Measurements from ENCODE around the gene DUSP5. TPM values are rescaled to one million over a fixed set of nuclear protein-coding genes. Genes with fewer than 3 reads are reported as not detected.

Gene DUSP5
- total RNA-seq, 4 donors from 2014 or later = 3.8 to 25.7 (median 4.6) TPM

- no peak for DNase-seq (ENCODE audit: extremely low spot score)
- H3K27me3 ChIP-seq = no peaks in the 10 kb centered on the region
- intact Hi-C loops (cut with DNase I) = no loop called here
Observed at GRCh38 chr10:110487411-110488331, 10.0 kb upstream of the DUSP5 start.

GRCh38 chr10:110488332-110488681 is 9.4 kb upstream of the DUSP5 start:
- Histone ChIP-seq H3K9me3 (no peaks in the 10 kb centered on the region), H3K36me3 (no peaks in the 10 kb centered on the region), H3K4me1 (peaks cover 0 to 10% (median 2%) of the 10 kb centered on the region in 4 donors), H3K4me3 (no peak overlapping the region), H3K27me3 (no peaks in the 10 kb centered on the region), H3K27ac (replicated peaks in 1 of 4) (no peak overlapping the region)
- intact Hi-C loops (cut with DNase I) = no loop called here
- 91% methylated on average over 4 of the region's 4 CpGs for WGBS
- TF ChIP-seq EP300 (IDR thresholded peaks at IDR 0.05) = no peak
- TF ChIP-seq POLR2A (IDR thresholded peaks at IDR 0.05; ENCODE audit: low read depth) = no peak
- TF ChIP-seq CTCF (IDR thresholded peaks at IDR 0.05) = no peak
- no peak for TF ChIP-seq POLR2AphosphoS5 (IDR thresholded peaks at IDR 0.05)
- DNase-seq (ENCODE audit: extremely low spot score) = no peak

More at GRCh38 chr10:110487411-110488331, 10.0 kb upstream of the DUSP5 start:
- no peaks in the 10 kb centered on the region for H3K36me3 ChIP-seq
- H3K9me3 ChIP-seq = no peaks in the 10 kb centered on the region
- H3K4me1 ChIP-seq = peaks cover 0 to 10% (median 2%) of the 10 kb centered on the region in 4 donors
- H3K4me3 ChIP-seq = no peak overlapping the region
- 55% methylated on average over 6 of the region's 6 CpGs for WGBS
- no peak overlapping the region for H3K27ac ChIP-seq (replicated peaks in 1 of 4)
- no peak for TF ChIP-seq POLR2A (IDR thresholded peaks at IDR 0.05; ENCODE audit: low read depth)
- TF ChIP-seq EP300 (IDR thresholded peaks at IDR 0.05) = no peak
- TF ChIP-seq CTCF (IDR thresholded peaks at IDR 0.05) = no peak
- no peak for TF ChIP-seq POLR2AphosphoS5 (IDR thresholded peaks at IDR 0.05)

GRCh38 chr10:110488940-110489339 is 8.8 kb upstream of the DUSP5 start:
- no peaks in the 10 kb centered on the region for H3K27me3 ChIP-seq
- WGBS = 75% methylated on average over 5 of the region's 5 CpGs
- intact Hi-C loops (cut with DNase I) = no loop called here
- DNase-seq (ENCODE audit: extremely low spot score) = no peak
- H3K9me3 ChIP-seq = no peaks in the 10 kb centered on the region
- no peak overlapping the region for H3K4me3 ChIP-seq
- H3K4me1 ChIP-seq = peaks cover 0 to 10% (median 2%) of the 10 kb centered on the region in 4 donors
- TF ChIP-seq POLR2AphosphoS5 (IDR thresholded peaks at IDR 0.05) (no peak), POLR2A (IDR thresholded peaks at IDR 0.05; ENCODE audit: low read depth) (no peak), EP300 (IDR thresholded peaks at IDR 0.05) (no peak), CTCF (IDR thresholded peaks at IDR 0.05) (no peak)
- H3K36me3 ChIP-seq = no peaks in the 10 kb centered on the region
- no peak overlapping the region for H3K27ac ChIP-seq (replicated peaks in 1 of 4)

- no peak overlapping the region for H3K27ac ChIP-seq (replicated peaks in 1 of 4)
- no peaks in the 10 kb centered on the region for H3K9me3 ChIP-seq
- no peak overlapping the region for H3K4me3 ChIP-seq
- H3K27me3 ChIP-seq = no peaks in the 10 kb centered on the region
- intact Hi-C loops (cut with DNase I) = no loop called here
- peaks cover 0 to 10% (median 3%) of the 10 kb centered on the region in 4 donors for H3K4me1 ChIP-seq
- 85% methylated on average over 4 of the region's 4 CpGs for WGBS
- TF ChIP-seq EP300 (IDR thresholded peaks at IDR 0.05) = no peak
- TF ChIP-seq POLR2A (IDR thresholded peaks at IDR 0.05; ENCODE audit: low read depth) = no peak
- no peak for TF ChIP-seq POLR2AphosphoS5 (IDR thresholded peaks at IDR 0.05)
- no peak for TF ChIP-seq CTCF (IDR thresholded peaks at IDR 0.05)
- DNase-seq (ENCODE audit: extremely low spot score) = no peak
- no peaks in the 10 kb centered on the region for H3K36me3 ChIP-seq
Observed at GRCh38 chr10:110490640-110491039, 7.1 kb upstream of the DUSP5 start.
